Measurements from ENCODE around the gene KRT39.

GRCh38 chr17:41013606-41014005 is 46.9 kb upstream of the KRT39 start:
- TF ChIP-seq, protein P1, sequence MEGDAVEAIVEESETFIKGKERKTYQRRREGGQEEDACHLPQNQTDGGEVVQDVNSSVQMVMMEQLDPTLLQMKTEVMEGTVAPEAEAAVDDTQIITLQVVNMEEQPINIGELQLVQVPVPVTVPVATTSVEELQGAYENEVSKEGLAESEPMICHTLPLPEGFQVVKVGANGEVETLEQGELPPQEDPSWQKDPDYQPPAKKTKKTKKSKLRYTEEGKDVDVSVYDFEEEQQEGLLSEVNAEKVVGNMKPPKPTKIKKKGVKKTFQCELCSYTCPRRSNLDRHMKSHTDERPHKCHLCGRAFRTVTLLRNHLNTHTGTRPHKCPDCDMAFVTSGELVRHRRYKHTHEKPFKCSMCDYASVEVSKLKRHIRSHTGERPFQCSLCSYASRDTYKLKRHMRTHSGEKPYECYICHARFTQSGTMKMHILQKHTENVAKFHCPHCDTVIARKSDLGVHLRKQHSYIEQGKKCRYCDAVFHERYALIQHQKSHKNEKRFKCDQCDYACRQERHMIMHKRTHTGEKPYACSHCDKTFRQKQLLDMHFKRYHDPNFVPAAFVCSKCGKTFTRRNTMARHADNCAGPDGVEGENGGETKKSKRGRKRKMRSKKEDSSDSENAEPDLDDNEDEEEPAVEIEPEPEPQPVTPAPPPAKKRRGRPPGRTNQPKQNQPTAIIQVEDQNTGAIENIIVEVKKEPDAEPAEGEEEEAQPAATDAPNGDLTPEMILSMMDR (IDR thresholded peaks at IDR 0.05) = no peak
- no peak for TF ChIP-seq ZFX (IDR thresholded peaks at IDR 0.05; ENCODE audit: borderline replicate concordance)

Data from 22Rv1 (cell line).